NCI-H1417 treated with DMSO at 0.1 percent for 48 hours (cell line): ENCODE measurements around the gene BCL7C.
"Not testable (repeated sequence)": the region's sequence is repeated elsewhere in the genome, so short reads cannot be mapped to it uniquely, and the experiment has no call there.

Experiments used
- DNase-seq: peaks from one replicate; lab custom pipeline; 2025; lab: John Stamatoyannopoulos, UW

The BCL7C gene

DNA sequence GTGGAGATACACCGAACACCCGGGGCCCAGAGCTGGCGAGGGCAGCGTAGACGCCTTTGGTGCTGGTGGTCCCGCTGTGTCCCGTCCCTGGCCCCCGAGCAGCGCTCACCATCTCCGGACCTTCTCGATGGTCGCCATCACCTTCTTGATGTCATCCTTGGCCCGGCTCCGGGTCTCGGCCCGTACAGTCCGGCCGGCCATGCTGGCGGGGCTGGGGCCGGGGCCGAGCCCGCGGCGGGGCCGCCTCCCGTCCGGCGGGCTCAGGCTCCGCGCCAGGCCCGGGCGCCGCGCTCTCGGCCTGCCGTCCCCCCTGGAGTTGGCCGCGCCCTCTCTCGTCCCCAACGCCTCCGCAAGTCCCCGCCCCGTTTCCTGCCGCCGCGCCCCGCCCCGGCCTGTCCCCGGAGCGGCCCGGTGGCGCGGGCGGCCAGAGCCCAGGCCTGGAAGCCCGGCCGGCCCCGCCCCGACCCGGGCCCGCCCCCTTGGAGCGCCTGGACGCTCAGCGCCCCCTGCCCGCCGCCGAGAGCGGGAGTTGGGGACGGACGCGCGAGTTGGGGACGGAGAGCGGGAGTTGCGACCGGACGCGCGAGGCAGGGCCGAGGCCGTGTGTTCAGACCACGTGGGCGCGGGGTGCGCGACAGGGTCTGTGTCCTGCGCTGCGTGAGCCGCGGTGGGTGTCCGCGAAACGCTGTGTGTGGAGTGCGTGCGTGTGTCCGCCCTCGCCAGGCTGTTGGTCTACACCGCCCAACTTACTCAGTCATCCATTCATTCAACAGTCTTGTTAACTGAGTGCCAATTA, at the start of gene BCL7C:
BCL7C (minus strand) TSS at position 334 of the 796 bp plus-strand sequence; CDS start at position 201, 133 bp downstream.
- DNase-seq, result no peak

- no peak for DNase-seq
These were observed 48.5 kb upstream of the BCL7C start for GRCh38 chr16:30942426-30942806.

DNA sequence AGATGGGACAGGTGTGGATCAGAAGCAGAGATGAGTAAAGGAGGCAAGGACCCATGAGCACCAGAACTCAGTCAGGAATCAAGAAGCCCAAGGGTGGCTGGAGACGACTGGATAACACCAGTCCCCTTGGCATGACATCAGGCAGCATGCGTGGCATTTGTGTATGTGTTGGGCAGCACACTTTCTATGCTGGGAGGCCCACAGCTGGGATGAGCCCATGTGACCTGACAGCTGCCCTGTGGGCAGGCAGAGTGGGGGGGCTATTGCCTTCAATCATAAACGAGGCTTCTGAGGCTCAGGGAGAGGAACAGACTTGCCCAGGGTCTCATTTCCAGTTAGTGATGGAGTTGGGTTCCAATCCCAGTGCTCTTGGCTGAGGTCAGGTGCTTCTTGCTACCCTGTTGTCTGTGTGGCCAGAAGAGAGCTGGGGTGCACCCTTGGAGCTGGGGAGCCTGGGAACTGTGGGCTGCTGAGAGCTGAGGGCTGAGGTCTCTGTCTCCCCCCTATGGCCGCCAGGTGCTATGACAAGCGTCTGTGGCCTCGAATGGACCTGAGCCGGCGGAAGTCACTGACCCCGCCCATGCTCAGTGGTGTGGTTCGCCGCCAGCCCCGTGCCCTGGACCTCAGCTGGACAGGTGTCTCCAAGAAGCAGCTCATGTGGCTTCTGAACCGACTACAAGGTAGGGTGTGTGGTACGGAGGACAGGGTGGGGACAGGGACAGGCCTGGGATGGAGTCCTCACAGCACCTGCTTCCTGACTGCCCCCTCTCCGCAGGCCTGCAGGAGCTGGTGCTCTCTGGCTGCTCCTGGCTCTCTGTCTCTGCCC, 47.9 kb upstream of the BCL7C start:
- no peak for DNase-seq

DNA sequence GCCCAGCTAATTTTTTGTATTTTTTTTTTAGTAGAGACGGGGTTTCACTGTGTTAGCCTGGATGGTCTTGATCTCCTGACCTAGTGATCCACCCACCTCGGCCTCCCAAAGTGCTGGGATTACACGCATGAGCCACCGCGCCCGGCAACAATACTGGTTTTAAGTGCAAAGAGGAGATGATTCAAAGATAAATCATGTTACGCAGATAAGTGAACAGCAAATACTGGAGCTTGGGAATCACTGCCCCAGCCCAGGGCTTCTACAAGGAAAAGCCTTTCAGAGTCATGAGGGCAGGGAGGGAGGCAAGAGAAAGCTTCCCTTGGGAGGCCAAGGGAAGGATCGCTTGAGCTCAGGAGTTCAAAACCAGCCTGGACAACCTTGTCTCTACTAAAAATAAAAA, 45.7 kb upstream of the BCL7C start:
- DNase-seq, result not testable (repeated sequence)

DNA sequence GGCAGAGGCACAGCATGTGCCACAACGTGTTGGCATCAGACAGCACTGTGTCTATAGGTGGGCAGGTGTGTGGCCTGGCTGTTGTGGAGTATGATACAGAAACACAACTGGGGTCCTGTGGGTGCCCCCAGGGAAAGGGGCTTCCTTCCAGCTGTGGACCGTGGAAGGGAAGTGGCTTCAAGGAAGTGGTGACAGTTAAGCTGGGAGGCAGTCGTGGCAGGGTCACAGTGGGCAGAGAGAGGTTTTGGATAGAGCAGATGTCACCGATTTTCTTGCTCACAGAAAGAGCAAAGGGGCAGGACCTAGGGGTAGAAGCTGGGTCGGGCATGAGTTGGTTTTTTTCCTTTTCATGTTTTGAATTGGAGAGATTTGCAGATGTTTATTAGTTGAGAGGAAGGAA, 43.8 kb upstream of the BCL7C start:
- DNase-seq, result no peak

DNA sequence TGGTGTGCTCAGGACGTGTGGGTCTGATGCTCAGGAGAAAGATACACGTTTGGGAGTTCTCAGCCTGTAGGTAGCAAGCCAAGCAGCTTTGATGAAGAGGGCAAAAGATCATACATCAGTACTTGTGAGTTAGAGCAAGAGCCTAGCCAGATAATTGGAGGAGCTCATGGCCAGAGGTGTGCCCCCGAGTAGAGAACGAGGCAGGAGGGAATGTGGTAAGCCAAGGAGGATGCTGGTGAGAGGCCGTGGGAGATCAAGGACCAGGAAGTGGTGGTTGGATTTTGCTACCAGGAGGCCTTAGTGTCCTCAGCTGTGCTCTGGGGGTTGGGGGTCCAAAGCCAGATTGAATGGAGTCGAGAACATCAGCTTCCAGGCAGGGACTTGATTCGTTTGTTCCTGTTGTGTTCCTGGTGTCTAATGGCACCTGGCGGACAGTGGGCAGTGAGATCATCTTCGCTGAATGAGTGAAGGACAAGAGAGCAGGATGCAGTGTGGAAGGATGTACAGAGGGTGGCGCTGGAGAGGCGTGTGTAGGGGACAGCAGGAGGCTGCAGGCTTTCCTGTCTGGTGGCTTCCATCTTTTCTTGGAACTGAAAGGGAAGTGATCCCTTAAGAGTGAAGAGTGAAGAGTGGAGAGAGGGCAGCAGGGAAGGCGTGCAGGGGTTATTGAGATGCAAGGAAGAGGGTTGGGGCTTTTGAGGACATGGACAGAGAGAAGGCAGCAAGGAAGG, 41.1 kb upstream of the BCL7C start:
- DNase-seq, result no peak

DNA sequence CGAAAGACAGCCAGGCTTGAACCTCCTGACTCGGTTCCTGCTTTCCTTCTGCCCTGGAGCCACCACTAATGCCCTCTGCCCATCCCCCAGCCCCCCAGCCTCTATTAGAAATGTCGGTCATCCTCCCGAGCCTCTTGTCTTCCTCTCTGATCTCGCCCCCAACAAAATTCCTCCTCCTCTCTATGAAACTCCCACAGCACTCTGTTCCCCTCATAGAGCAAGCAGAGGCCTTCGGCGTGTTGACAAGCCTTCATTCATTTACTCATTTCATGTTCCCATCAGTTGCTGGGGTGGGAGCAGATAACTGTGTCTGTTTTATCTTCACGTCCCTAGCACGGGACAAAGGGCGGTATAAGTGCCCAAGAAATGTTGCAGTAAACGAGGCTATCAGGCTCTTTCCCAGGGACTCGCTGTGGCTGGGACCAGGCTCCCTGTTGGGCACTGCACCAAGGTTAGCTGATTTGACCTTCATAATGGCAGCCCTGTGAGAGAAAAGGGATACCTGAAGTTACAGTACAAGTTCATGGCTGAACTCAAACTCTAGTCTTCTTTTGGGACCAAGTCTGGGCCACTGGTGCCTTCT, 37.3 kb upstream of the BCL7C start:
- DNase-seq, result no peak

DNA sequence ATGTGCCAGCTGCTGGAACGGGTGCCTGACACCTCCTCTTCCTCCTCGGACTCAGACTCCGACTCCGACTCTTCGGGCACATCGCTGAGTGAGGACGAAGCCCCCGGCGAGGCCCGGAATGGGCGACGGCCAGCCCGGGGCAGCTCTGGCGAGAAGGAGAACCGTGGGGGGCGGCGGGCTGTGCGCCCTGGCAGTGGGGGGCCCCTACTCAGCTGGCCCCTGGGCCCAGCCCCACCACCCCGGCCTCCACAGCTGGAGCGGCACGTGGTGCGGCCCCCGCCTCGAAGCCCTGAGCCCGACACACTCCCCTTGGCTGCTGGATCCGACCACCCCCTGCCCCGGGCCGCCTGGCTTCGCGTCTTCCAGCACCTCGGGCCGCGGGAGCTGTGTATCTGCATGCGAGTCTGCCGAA, 36.3 kb upstream of the BCL7C start:
- DNase-seq, result no peak

DNA sequence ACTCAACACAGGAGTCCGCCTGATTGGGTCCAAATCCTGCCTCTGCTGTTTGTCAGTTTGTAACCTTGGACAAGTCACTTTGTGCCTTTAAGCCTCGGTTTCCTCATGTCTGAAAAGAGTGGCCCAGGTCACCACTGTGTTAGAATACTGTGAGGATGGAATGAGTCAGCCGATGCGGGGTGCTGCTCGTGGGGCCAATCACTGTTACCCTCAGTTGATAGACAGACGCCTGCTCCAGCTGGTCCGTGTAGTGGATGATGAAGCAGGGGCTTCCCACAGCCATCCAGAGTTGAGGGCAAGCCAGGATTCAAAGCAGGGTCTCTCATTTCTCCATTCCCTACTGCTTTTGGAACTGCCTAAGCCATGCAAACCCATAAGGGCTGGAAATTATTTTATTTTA, 35.3 kb upstream of the BCL7C start:
- DNase-seq, result no peak

GRCh38 chr16:30928390-30928789, 34.5 kb upstream of the BCL7C start:
- DNase-seq, result no peak

- peak; percentile 73 for DNase-seq
These were observed 34.0 kb upstream of the BCL7C start for GRCh38 chr16:30927789-30928378.

GRCh38 chr16:30926937-30927788, 33.3 kb upstream of the BCL7C start:
- DNase-seq, result no peak

GRCh38 chr16:30925995-30926811, 32.3 kb upstream of the BCL7C start:
- DNase-seq, result no peak

DNA sequence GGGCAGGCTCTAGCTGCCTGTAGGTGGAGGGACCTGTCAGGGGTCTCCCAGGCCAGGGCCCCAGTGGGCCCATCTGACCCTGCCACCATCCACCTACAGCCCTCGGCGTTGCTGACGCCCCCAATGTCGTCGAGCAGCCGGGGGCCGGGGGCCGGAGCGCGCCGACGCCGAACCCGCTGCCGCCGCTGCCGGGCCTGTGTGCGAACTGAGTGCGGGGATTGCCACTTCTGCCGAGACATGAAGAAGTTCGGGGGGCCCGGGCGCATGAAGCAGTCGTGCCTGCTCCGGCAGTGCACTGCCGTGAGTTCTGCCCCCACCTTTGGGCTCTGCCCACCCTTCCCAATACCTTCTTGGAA, 31.7 kb upstream of the BCL7C start:
- DNase-seq, result no peak

DNA sequence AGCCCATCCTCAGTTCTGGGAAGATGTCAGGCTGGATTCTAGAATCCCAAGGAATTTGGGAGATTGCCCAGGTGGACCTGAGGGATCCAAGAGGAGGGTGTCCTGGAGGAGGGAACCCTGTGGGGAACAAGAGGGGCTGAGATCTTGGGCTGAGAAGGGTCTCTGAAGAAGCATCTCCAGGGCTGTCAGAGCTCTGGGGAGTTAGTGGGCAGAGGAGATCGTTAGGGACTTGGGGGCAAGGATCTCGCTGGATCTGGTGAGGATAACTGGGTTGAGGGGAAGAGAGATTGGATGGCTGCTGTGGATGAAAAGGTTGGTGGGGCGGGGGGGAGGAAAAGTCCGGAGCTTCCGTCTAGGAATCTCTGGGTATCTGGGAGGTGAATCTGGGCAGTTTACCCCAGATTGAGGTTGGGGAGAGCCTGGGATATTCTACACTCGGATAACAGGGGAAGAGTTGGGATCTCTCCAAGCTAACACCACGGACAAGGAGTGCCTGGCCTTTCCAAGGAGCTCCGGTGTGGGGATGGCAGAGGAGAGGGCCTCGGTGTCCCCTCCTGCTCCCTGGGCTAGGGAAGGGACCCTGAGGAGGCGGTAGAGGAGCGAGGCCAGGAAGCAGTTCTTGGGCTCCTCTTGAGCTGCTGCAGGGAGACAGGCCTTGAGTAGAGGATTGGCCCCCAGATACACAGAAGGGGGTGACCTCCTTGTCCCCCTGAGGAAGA, 31.2 kb upstream of the BCL7C start:
- DNase-seq, result no peak

GRCh38 chr16:30924076-30924912, 30.4 kb upstream of the BCL7C start:
- DNase-seq, result no peak

- no peak for DNase-seq
These were observed 29.7 kb upstream of the BCL7C start, which contains the start of gene FBXL19 for GRCh38 chr16:30923554-30924075. Gene FBXL19, plus strand, starts transcription at chr16:30923572. Its CDS starts 2,183 bp downstream, at chr16:30925755.

GRCh38 chr16:30922960-30923535, 29.2 kb upstream of the BCL7C start:
- DNase-seq, result peak; percentile 99
